Peyer's patch (tissue), 4 donors: ENCODE measurements around the gene FBXO42. TPM values are rescaled to one million over a fixed set of nuclear protein-coding genes. Genes with fewer than 3 reads are reported as not detected.

Source experiments
- DNase-seq, 3 donors: peaks; one replicate each; pipeline ENCODE4 v3.0.0-alpha.2; 2017 to 2019
- H3K27ac ChIP-seq, 4 donors: fragments of 200-600 bp; sonication (generic); one replicate each; pipeline ENCODE4 v1.5.1; 2016 to 2019
- H3K27me3 ChIP-seq, 2 donors: fragments of 200-600 bp; sonication (generic); one replicate each; pipeline ENCODE4 v1.5.1; 2019
- H3K36me3 ChIP-seq, 3 donors: fragments of 200-600 bp; sonication (generic); one replicate each; pipeline ENCODE4 v1.5.1; 2016 to 2019
- H3K4me1 ChIP-seq, 4 donors: fragments of 200-600 bp; sonication (generic); one replicate each; pipeline ENCODE4 v1.5.1; 2016 to 2019
- H3K4me3 ChIP-seq, 4 donors: fragments of 200-600 bp; sonication (generic); 1 replicate in 3 of 4; 2 replicates in 1 of 4; pipeline ENCODE4 v1.5.1; 2016 to 2019; ENCODE audit warnings: mild to moderate bottlenecking in 1 of 4
- H3K9me3 ChIP-seq, 4 donors: fragments of 200-600 bp; sonication (generic); one replicate each; pipeline ENCODE4 v1.5.1; 2016 to 2019; ENCODE audit warnings: mild to moderate bottlenecking in 1 of 4
- CTCF ChIP-seq, 6 experiments: fragments of 450-650 bp in 4 of 6; fragments of 200-600 bp in 2 of 6; sonication (generic) in 1 of 6; IDR thresholded peaks; one replicate each; pipeline ENCODE4 v1.5.1; 2017 to 2019; ENCODE audit warnings: antibody characterized with exemption in 6 of 6, mild to moderate bottlenecking in 3 of 6, moderate library complexity in 1 of 6
- POLR2A ChIP-seq, 2 donors: fragments of 450-650 bp; IDR thresholded peaks; one replicate each; pipeline ENCODE4 v1.5.1; 2017; ENCODE audit warnings: antibody characterized with exemption in 2 of 2, mild to moderate bottlenecking in 2 of 2, moderate library complexity in 2 of 2
- total RNA-seq, 4 donors: library from RNA; depleted of rRNA; stranded (reverse); fragments of >200 nt; gene quantifications; one replicate each; pipeline ENCODE4 v1.1.0, GENCODE V29; 2016

The FBXO42 gene
- total RNA-seq, 4 donors from 2014 or later, result 15.7 to 29.4 (median 24.5) TPM

- Histone ChIP-seq H3K27me3 (no peaks in the 10 kb centered on the region), H3K36me3 (peaks cover 0 to 65% (median 0%) of the 10 kb centered on the region in 3 donors), H3K4me3 (no peak overlapping the region), H3K27ac (no peak overlapping the region), H3K4me1 (no peaks in the 10 kb centered on the region), H3K9me3 (no peaks in the 10 kb centered on the region)
- no peak for TF ChIP-seq CTCF (IDR thresholded peaks at IDR 0.05)
- no peak for DNase-seq
Observed at GRCh38 chr1:16302709-16303627, 49.3 kb downstream of the FBXO42 start.

GRCh38 chr1:16300436-16300835 lies 51.8 kb downstream of the FBXO42 start:
- Histone ChIP-seq H3K4me3 (no peak overlapping the region), H3K27me3 (no peaks in the 10 kb centered on the region), H3K4me1 (no peaks in the 10 kb centered on the region), H3K9me3 (no peaks in the 10 kb centered on the region), H3K36me3 (peaks cover 0 to 45% (median 0%) of the 10 kb centered on the region in 3 donors), H3K27ac (no peak overlapping the region)
- no peak for TF ChIP-seq CTCF (IDR thresholded peaks at IDR 0.05)
- no peak for TF ChIP-seq POLR2A (IDR thresholded peaks at IDR 0.05)
- peak in 1 of 3 donors; percentile 8 for DNase-seq

- Histone ChIP-seq H3K4me3 (no peak overlapping the region), H3K36me3 (peaks cover 0 to 33% (median 0%) of the 10 kb centered on the region in 3 donors), H3K4me1 (no peaks in the 10 kb centered on the region), H3K27ac (peak overlapping the region in 1 of 4 donors; percentile 15), H3K27me3 (no peaks in the 10 kb centered on the region), H3K9me3 (no peaks in the 10 kb centered on the region)
- no peak for TF ChIP-seq CTCF (IDR thresholded peaks at IDR 0.05)
- TF ChIP-seq POLR2A (IDR thresholded peaks at IDR 0.05), result no peak
- DNase-seq, result no peak
Observed at GRCh38 chr1:16298653-16299052, 53.6 kb downstream of the FBXO42 start.

GRCh38 chr1:16296643-16297042 lies 55.6 kb downstream of the FBXO42 start:
- H3K27me3 ChIP-seq, result no peaks in the 10 kb centered on the region
- TF ChIP-seq POLR2A (IDR thresholded peaks at IDR 0.05) (no peak), CTCF (IDR thresholded peaks at IDR 0.05) (no peak)
- DNase-seq, result no peak
- H3K27ac ChIP-seq, result no peak overlapping the region
- no peak overlapping the region for H3K4me3 ChIP-seq
- H3K36me3 ChIP-seq, result peaks cover 0 to 22% (median 0%) of the 10 kb centered on the region in 3 donors
- no peaks in the 10 kb centered on the region for H3K9me3 ChIP-seq
- no peaks in the 10 kb centered on the region for H3K4me1 ChIP-seq

- Histone ChIP-seq H3K27me3 (no peaks in the 10 kb centered on the region), H3K36me3 (peaks cover 0 to 19% (median 0%) of the 10 kb centered on the region in 3 donors), H3K27ac (peak overlapping the region in 2 of 4 donors; percentile 2 to 3), H3K4me1 (no peaks in the 10 kb centered on the region), H3K4me3 (no peak overlapping the region), H3K9me3 (no peaks in the 10 kb centered on the region)
- DNase-seq, result no peak
- TF ChIP-seq POLR2A (IDR thresholded peaks at IDR 0.05), result no peak
- TF ChIP-seq CTCF (IDR thresholded peaks at IDR 0.05), result no peak
Observed at GRCh38 chr1:16294219-16295212, 57.8 kb downstream of the FBXO42 start.
